ENCODE measurements around the gene UBAP1L. TPM values are rescaled to one million over a fixed set of nuclear protein-coding genes. Genes with fewer than 3 reads are reported as not detected.

Gene UBAP1L
- total and polyA plus RNA-seq, 8 donors: 1.5 to 11.4 (median 2.6) TPM

DNA sequence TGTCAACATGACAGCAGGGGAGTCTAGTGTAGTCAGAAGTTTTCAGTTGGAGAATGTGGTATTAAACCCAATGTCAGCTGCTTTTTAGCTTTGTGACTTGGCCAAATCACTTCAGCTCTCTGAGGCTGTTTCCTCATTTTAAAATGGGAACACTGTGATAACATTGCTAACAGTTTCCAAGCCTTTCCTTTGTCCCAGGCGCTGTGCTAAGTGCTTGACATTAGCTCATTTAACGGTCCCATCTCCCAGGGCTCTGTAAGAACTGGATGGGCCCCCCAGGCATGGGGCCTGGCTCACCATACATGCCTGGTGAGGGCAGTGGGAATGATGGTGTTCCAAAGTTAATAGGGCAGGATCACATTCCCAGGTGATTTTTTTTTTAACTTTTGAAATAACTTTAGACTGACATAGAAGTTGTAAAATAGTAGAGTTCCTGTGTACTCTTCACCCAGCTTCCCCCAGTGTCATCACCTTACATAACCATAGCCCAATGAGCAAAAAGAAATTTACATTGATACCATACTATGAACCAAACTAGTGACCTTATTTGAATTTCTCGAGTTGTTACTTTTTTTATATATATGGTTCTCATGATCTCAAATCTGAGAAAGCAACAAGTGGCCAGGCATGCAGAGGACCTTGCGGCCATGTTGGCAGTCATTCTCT is 54.9 kb downstream of the UBAP1L start:
- H3K4me1 ChIP-seq: no peaks in the 10 kb centered on the region
- DNase-seq: no peak
- no peak overlapping the region for H3K27ac ChIP-seq
- H3K27me3 ChIP-seq: no peaks in the 10 kb centered on the region
- WGBS, 2 donors: 78 to 83% methylated on average over 4 of the region's 4 CpGs
- H3K9me3 ChIP-seq: no peaks in the 10 kb centered on the region
- intact Hi-C loops (cut with DNase I): loop anchor here in 1 of 3 donors (10.0 kb wide), 1 partner anchor 215 kb away; no protein-coding TSS in a partner anchor
- H3K4me3 ChIP-seq: no peak overlapping the region
- TF ChIP-seq, protein P1, sequence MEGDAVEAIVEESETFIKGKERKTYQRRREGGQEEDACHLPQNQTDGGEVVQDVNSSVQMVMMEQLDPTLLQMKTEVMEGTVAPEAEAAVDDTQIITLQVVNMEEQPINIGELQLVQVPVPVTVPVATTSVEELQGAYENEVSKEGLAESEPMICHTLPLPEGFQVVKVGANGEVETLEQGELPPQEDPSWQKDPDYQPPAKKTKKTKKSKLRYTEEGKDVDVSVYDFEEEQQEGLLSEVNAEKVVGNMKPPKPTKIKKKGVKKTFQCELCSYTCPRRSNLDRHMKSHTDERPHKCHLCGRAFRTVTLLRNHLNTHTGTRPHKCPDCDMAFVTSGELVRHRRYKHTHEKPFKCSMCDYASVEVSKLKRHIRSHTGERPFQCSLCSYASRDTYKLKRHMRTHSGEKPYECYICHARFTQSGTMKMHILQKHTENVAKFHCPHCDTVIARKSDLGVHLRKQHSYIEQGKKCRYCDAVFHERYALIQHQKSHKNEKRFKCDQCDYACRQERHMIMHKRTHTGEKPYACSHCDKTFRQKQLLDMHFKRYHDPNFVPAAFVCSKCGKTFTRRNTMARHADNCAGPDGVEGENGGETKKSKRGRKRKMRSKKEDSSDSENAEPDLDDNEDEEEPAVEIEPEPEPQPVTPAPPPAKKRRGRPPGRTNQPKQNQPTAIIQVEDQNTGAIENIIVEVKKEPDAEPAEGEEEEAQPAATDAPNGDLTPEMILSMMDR (IDR thresholded peaks at IDR 0.05): no peak
- no peak for ATAC-seq
- no peak for FAIRE-seq
- no peaks in the 10 kb centered on the region for H3K36me3 ChIP-seq

DNA sequence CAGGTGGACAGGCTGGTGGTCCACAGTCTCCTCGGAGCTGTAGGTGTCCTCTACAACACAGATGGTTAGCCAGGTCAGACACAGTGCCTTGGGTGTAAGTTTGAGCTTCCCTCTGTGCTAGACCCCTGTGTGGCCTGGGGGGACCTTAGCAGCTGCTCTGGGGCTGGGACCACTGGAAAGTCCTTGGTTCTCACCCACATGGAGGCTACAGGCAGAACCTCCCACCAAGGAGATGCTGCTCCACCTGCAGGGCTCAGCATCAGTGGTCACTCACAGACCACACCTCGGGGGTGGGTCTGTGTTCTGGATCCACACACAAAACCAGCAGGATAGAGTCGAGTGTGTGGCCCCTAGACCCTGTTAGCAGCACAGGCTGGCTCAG is 55.6 kb downstream of the UBAP1L start:
- H3K4me1 ChIP-seq: no peaks in the 10 kb centered on the region
- DNase-seq: no peak
- 54 to 68% methylated on average over 3 of the region's 3 CpGs for WGBS, 2 donors
- no peak for ATAC-seq
- H3K4me3 ChIP-seq: no peak overlapping the region
- intact Hi-C loops (cut with DNase I): loop anchor here in 1 of 3 donors (10.0 kb wide), 1 partner anchor 215 kb away; no protein-coding TSS in a partner anchor
- no peaks in the 10 kb centered on the region for H3K27me3 ChIP-seq
- TF ChIP-seq, protein P1 (IDR thresholded peaks at IDR 0.05): no peak
- no peaks in the 10 kb centered on the region for H3K36me3 ChIP-seq
- H3K27ac ChIP-seq: no peak overlapping the region
- H3K9me3 ChIP-seq: no peaks in the 10 kb centered on the region
- no peak for FAIRE-seq

DNA sequence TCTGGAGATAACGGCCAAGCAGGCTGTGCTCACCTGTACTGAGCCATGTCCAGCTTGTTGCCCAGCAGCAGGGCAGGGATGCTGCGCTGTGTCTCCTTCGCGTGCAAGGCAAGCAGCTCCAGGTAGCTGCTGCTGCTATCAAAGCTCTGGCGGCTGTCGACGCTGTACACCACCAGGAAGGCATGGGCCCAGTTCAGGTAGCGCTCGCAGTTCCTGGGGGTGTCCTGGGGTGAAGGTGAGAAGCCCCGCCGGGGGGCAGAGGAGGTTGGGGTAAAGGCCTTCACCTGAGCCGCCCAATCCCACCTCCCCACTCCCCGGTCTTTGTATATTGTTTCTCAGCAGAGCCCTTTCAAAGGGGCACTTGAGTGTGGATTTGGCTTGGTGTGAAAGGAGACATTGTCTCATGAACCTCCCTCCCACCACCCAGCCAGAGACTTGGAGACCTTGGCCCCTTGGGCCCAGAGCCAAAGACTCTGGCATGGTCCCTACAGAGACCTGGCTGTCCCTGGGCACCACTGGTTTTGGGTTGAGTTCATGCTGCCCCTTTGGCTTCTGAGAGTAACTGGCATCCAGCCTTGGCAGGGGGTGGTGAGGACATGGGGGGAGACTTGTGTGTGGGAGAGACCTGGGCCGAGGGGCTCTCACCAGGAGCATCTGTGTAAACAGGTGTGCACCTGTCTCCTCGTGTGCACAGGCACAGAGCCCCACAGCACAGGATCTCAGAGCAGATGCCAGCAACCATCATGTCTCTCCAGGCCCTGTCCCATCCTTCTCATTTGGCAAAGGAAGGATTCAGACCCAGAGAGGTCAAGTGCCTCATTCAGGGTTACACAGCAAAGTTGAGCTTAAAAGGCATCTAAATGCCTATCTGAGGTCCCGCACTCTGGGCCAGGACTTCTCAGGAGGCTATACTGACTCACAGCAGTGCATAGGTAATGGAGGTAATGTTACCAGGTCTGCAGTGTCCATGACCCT is 56.3 kb downstream of the UBAP1L start:
- H3K4me3 ChIP-seq: no peak overlapping the region
- H3K27me3 ChIP-seq: no peaks in the 10 kb centered on the region
- no peak for DNase-seq
- no peaks in the 10 kb centered on the region for H3K9me3 ChIP-seq
- no peaks in the 10 kb centered on the region for H3K4me1 ChIP-seq
- H3K36me3 ChIP-seq: no peaks in the 10 kb centered on the region
- no peak overlapping the region for H3K27ac ChIP-seq
- no peak for FAIRE-seq
- TF ChIP-seq, protein P1 (IDR thresholded peaks at IDR 0.05): no peak
- ATAC-seq: no peak
- intact Hi-C loops (cut with DNase I): loop anchor here in 1 of 3 donors (10.0 kb wide), 1 partner anchor 216 kb away; no protein-coding TSS in a partner anchor
- 65 to 68% methylated on average over 16 of the region's 16 CpGs for WGBS, 2 donors

DNA sequence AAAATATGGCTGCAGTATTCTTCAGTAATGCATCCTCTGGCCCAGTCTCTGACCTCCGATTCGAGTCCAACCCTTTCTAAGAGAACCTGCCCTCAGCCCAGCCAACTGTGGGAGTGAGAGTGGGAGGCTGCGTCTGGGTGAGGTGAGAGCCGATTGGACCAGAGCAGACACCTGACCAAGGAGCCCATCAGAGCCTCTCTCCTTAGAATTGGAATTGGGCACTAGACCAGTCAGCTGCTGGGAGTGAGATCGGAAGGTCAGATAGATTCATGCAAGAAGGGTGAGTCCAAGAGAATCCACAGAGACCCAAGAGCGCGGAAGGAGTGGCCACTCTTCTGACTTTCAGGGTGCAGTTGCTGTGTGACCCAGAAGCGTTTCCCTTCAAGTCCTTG is 57.5 kb downstream of the UBAP1L start:
- no peak for DNase-seq
- TF ChIP-seq, protein P1 (IDR thresholded peaks at IDR 0.05): no peak
- Histone ChIP-seq H3K27ac (no peak overlapping the region), H3K27me3 (no peaks in the 10 kb centered on the region), H3K9me3 (no peaks in the 10 kb centered on the region), H3K4me3 (no peak overlapping the region), H3K4me1 (no peaks in the 10 kb centered on the region), H3K36me3 (no peaks in the 10 kb centered on the region)
- ATAC-seq: no peak
- intact Hi-C loops (cut with DNase I): loop anchor here in 1 of 3 donors (10.0 kb wide), 1 partner anchor 217 kb away; no protein-coding TSS in a partner anchor
- 84 to 93% methylated on average over 8 of the region's 8 CpGs for WGBS, 2 donors
- no peak for FAIRE-seq
